Measurements from ENCODE around the gene SNAPC3. TPM values are rescaled to one million over a fixed set of nuclear protein-coding genes. Genes with fewer than 3 reads are reported as not detected.

The SNAPC3 gene
- total RNA-seq, 1 donor from 2014 or later, result 50.7 TPM

DNA sequence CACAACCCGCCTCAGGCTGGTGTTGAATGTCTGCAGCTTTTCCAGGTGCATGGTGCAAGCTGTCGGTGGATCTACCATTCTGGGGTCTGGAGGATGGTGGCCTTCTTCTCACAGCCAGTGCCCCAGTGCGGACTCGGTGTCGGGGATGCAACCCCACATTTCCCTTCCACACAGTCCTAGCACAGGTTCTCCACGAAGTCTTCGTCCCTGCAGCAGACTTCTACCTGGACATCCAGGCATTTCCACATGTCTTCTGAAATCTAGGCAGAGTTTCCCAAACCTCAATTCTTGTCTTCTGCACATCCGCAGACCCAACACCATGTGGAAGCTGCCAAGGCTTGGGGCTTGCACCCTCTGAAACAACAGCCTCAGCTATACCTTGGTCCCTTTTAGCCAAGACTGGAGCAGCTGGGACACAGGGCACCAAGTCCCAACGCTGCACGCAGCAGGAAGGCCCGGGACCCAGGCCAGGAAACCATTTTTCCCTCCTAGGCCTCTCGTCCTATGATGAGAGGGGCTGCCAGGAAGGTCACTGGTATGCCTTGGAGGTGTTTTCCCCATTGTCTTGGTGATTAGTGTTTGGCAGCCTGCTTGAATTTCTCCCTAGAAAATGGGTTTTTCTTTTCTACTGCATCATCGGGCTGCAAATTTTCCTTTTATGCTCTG, 69.9 kb downstream of the SNAPC3 start:
- DNase-seq, result no peak

DNA sequence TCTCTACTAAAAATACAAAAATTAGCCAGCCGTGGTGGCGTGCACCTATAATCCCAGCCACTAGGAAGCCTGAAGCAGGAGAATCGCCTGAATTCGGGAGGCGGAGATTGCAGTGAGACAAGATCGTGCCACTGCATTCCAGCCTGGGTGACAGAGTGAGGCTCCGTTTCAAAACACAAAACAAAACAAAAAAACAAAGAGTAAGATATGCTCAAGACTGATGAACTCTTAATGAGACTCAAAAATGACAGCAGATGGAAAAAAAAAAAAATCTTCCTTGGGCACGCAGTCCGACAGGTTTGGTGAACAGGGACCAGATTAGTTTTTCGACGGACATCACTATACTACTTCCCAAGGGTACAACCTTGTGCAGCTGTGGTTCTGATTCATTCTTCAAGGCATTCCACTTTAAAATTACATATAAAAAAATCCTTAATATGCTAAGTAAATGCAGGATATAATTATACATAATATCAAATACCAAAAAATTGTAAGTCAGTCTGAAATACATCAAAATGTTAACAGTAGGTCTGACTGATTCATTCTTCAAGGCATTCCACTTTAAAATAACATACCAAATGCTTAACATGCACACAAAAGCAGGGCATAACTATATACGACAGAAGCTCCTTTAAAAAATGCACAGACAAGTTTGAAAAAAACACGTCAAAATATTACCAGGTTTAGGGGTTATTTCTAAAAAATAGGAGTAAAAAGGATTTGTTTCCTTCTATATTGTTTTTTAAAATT, 75.7 kb downstream of the SNAPC3 start:
- no peak for DNase-seq

DNA sequence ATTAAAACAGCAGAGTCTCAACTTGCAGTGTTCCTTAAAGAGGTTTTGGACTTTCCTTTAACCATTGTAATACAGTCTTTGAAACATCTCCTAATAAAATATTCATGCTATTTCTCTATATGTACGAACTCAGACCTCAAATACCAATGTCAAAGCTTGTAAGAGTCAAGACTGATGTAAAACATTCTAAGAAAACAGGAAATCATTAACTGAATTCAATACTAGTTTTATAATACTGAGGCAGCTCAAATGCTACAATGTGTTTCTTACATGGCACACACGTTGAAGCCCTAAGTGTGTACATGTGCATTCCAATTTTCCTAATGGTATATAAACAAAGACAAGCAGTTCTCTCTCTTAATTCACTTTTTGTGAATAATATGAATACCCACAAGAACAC, 76.5 kb downstream of the SNAPC3 start:
- no peak for DNase-seq

DNA sequence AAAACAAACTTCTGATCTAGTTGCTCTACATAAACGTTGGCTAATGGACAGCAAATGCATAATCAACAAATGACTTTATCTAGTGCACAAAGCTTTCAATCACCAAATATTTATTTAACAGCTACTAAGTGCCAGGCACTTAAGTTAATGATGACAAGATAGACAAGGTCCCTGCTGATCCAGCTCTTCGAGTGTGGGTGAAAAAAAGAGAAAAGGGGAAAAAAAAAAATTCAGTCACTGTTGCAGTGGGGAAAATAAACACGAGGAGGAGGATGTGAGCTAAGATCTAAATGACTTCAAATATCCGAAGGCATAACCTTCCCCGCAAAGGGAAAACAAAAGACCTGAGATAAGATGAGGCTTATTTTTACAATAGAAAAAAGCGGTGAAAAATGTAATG, 78.5 kb downstream of the SNAPC3 start:
- no peak for DNase-seq

DNA sequence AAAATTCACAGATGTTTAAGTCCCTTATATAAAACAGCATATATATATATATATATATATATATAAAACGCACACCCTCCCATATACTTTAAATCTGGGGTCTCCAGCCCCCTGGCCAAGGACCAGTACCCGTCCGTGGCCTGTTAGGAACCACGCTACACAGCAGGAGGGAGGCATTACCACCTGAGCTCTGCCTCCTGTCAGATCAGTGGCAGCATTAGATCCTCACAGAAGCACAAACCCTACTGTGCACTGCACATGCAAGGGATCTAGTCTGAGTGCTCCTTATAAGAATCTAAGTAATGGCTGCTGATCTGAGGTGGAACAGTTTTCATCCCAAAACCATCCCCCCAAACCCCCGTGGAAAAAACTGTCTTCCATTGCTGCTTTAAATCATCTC, 79.1 kb downstream of the SNAPC3 start:
- DNase-seq, result no peak

DNA sequence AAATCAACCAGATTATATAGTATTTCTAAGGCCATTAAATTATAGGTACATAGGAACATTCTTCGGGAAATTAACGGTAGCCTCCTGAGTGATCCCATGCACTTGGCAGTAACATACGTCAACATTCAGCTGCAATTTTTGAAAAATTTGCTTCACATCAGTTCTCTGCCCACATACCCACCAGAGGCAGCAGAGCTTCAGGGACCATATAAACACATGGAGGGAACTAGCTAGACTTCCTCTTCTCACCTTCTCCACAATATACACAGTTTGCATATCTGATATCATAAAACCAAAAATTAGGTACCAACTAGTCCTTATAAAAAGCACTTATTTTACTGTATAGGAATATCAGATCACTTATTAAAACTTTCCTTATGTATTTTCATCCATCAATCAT, 83.2 kb downstream of the SNAPC3 start:
- no peak for DNase-seq

DNA sequence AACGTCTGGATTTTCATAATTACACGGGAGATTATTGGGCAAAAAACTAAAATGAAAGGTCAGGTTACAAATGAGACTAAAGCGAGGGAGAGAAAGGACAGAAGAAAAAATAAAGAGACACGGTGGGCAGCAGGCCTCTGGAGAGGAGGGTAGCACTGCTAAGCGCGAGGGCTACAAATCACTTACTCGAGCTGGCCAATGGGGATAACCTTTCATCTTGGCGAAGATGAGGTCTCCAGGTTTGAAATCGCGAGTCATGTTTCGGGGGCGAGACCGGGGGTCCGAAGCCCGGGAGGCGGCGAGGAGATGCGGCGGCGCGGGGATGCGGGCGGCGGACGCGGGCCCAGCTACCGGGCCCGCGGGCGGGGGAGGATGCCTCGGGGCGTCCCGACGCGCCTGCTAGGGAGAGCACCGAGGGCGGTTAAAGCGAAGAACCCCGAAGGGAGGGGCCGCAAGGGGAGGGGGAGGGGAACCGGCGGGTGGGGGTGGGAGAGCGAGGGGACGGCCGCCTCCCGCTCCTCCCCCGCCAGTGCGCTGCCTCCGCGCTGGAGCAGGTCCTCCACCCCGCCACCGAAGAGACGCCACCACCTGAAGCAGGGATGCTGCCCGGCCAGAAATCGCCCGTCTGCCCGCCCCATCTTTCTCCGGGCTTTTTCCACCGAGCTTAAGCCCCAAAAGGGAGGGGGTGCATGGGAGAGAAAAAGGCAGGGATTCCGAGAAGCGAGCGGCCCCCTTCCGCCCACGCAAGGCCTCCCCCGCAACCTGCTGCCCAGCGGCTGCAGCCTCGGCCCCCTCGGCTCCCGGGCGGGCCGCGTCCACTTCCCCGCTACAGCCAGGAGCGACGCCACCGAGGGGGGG, 87.5 kb downstream of the SNAPC3 start:
- peak; percentile 66 for DNase-seq

DNA sequence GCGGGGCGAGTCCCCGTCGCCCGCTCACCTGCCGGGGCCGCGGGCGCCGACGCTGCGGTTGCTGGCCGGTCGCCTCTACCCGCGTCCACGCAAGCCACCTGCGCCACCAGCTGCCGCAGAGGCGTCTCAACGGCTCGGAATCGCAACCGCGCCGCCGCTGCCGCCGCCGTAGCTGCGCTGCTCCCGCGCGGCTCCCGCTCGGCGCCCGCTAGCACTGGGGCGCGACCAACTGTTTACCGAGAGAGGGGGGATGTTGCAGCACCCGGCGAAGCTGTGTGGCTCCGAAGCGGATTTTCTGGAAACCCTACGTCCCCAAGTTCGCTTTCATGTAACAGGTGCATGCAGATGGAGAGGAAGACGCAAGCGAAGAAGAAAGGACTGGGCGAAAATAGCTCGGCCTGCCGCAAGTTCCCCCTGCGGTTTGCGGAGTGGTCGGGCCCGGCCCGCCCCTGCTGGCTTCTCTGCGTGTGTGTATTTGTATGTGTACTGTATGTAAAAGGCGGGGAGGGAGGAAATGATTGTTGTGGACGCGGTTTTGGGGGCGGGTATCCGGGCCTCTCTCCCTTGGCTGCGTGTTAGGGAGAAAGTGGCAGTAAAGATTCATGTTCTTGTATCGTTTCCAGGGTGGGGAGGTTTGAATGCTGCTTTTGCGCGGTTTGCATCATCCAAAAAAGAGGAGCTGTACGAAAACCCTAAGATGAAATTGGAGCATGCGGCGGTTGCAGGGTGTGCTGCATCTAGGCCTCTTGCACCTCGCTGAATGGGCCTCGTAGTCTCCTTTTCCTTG, 88.3 kb downstream of the SNAPC3 start, which contains the start of gene PSIP1:
TSS of gene PSIP1 (minus strand) at position 182 of the 787 bp plus-strand sequence. CDS start 782 bp downstream, outside the sequence.
- DNase-seq, result peak; percentile 92

Small RNAs within 50 kb of the gene (small RNA-seq; reads per million reads assigned to genes)
- gene RNU6-319P (ENCODE audit: low replicate concordance), result not detected

Other genes starting within 250 kb of the SNAPC3 start
- 6.7 TPM for gene TTC39B, start 115.7 kb upstream of the SNAPC3 start, total RNA-seq
- 56.1 TPM for gene PSIP1, start 88.1 kb downstream of the SNAPC3 start, total RNA-seq
- 8.7 TPM for gene CCDC171, start 130.2 kb downstream of the SNAPC3 start, total RNA-seq